ENCODE measurements around the gene OCA2.

- TF ChIP-seq CTCF (IDR thresholded peaks at IDR 0.05; ENCODE audit: low read length) (no peak), EZH2 (optimal IDR thresholded peaks at IDR 0.05; ENCODE audit: low read depth, low read length) (no peak), EZH2phosphoT487 (IDR thresholded peaks at IDR 0.05; ENCODE audit: low read length) (no peak)
Measured at GRCh38 chr15:27951191-27951890, 147.8 kb downstream of the OCA2 start.
